HG02852 (cell line): ENCODE data around the gene PPP3CA.

ENCODE experiments used
- ATAC-seq: cut with Tn5 transposase; IDR thresholded peaks from one replicate; pipeline ENCODE4 v1.9.1; 2021; ENCODE audit warnings: mild to moderate bottlenecking, moderate library complexity; ENCODE audit not compliant: unreplicated experiment

The PPP3CA gene

DNA sequence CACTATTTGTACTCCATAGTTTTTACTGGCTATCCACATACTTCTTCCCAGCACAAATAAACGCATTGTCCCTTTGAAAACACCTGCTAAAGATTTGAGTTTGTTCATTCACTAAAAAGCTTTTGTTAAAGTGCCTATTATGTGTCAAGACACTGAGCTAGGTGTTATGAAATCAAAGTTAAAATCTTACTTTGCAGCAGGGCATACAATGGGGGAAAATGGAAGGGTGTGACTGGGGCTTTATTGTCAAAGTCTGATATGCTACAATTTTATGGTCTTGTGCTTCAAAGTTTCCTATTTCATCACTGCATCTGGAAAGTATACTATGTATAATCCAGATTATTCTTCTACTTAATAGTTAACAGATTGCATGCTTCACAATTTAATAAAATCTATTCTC lies 128.4 kb downstream of the PPP3CA start:
- no peak for ATAC-seq

DNA sequence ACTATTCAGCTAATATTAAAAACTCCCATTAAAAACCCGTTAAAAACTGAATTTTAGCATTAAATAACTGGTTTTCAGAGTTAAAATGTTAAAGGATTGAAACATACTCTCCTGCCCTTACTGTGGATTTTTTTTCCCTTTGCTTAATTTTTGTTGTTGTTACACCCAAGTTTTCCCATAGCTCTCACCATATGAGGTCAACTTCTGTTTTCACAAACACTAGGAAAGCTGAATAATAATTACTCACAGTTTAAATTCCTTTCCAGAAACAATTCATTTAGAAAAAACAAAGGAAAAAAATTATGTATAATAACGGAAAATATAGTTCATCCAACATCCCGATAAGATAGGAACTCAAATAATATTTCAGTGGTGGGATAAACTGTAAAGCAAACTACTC lies 129.0 kb downstream of the PPP3CA start:
- no peak for ATAC-seq

DNA sequence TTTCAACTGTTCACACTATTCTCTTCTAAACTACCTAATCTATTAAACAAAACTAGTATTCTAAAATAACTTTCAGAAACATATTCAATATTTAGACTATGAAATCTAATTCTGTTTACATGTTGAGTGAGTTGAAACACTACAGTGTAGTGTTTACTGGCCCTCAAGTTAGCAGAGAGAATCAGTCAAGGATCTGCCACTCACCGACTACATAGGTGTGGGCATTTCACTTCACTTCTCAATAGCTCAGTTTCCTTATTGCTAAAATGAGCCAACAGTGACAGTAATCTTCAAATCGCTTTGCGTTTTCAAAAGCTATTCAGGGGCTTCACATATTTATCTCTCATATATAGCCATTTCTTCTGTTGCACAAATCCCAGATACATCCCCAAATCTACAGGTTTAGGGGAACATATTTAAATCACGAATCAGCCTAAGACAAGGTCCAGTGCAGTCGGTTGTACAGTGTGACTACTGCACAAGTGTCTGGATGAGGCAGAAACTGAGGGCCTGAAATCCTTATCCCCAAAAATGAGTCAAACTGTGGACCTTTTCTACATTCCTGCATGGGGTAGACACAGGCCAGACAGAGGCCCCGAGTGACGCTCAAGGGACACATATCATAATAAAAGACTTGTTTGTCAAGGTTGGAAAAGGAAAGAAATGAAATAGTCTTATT lies 129.8 kb downstream of the PPP3CA start:
- ATAC-seq, result no peak

DNA sequence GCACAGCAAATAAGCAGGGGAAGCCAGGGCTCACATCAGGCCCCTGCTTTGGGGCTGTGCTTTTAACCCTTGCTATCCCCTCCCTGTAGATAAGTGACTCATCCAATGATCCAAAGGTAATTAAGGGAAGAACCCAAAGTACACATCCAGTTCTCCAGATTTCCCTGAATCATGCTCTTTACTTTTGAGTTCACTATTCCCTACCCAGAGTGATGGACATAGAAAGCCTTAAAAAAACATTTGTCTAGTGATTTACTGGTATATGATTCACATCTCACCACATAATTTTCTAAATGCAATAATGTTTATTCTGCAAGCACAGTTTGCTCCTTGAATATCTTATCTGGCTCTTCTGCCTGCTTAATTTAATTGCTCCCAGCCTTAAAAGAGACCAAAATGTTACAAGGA lies 136.2 kb downstream of the PPP3CA start:
- no peak for ATAC-seq

DNA sequence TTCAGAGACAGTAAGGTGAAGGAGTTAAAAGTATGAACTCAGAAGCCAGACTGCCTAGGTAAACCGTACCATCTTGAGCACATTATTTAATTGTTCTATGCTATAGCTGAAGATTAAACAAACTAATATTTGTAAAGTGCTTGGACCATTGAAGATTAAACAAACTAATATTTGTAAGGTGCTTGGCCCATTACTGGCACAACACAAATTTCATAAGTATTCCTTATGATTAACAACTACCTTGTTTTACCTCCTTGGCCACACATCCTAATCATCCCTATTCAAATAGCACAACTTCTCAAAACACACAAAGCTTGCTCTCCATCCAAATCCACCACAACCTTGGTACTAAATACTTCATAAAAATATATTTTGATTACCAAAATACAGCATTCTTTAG lies 137.0 kb downstream of the PPP3CA start:
- no peak for ATAC-seq

DNA sequence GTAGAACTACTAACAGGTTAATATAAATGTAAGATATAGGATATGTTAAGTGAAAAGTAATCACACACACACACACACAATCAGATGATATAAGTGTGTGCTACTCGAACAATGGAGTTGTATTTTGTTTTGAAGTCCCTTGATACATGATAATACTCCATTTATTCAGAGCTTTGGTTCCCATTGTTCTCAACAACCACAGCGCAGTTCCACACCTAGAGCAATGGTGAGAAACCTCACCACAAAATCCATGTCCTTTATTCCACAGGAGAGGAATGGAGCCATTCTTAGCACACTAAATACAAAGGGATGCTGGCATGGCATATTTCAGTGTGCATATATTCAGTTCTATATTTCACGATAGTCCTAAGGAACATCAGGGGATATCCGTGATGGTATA lies 139.2 kb downstream of the PPP3CA start:
- no peak for ATAC-seq

DNA sequence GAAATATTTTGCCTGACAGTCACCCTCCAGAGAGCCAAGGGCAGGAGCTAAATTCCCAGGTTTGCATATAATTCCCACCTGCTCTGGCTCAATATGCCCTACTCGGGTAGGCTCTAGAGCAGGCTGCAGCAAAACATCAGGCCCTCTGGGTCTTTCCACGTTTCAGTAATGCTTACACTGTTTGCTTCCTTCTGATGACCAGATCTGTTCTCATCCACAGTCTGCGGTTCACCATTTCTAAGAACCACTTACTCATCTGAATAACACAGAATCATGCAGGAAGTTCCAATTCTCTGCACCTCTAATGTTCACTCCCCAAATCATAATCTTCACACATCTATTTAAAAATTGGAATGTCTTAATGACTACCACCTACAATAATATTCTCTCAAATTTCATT lies 141.4 kb downstream of the PPP3CA start:
- ATAC-seq, result peak; percentile 95

DNA sequence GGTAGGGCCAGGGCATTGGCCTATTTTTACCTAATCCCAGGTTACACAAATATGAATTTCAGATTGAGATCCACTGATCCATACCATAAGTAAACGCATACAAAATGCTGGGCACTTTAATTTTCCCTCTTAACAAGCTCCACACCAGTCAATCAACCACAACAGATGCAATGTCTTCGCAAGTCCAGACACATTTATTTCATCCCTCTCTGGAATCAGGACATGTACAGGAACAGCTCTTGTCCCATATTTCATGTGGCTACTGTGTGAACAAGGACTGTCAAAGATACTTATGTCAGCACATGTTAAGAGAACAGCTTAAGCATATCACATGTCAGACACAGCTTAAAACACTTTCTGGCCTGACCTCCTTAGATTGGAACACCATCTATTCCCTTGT lies 145.9 kb downstream of the PPP3CA start:
- ATAC-seq, result no peak

DNA sequence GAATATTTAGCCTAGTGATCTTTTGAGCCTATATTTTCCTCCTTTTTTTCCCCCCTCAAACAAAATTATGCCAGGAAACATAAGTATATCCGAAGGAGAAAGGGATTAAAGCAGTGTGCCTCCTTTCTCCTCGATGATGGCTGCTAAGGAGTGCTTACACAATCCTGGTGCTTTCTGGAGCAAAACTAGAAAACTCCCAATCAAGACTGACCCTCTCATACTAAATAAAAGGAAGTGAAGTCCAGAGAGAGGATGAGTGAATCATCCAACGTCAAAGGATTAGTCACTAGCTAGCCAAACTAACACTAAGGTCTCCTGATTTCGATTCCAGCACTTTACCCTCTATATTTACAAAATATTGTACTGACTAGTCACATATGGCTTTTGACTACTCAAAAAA lies 146.8 kb downstream of the PPP3CA start:
- ATAC-seq, result no peak

DNA sequence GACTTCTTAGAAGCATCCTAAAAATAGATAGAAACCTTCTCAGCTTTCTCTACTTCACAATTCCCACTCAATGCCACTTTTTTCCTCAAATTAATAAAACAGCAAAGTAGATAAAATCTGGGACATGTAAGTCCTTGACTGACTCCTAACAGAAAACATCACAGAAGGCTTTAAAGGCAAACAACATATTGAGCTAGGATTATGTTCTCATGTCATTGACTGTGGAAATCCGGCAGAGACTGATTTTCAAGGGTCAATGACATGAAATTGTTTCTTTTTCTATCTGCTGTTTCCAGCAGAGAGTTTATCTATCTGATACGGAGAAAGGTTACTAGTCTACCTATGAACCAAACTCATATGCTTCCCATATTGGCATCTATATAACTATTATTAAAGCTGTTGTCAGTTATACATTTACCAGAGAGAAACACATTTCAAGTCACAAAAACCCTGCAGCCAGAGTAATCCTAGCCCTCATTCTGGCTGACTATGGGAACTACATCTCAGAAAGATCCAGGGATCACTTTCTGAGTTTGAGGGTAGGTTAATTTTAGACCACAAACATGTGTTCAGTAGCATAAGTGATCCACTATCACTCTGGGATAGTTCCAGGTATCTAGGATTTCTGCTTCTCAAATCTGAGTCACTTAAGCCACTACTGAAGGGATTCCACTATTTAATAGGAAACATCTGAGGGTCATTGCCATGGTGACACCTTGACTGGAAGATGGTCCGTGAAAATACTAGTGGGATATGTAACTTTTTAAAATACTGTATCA lies 147.6 kb downstream of the PPP3CA start:
- no peak for ATAC-seq

DNA sequence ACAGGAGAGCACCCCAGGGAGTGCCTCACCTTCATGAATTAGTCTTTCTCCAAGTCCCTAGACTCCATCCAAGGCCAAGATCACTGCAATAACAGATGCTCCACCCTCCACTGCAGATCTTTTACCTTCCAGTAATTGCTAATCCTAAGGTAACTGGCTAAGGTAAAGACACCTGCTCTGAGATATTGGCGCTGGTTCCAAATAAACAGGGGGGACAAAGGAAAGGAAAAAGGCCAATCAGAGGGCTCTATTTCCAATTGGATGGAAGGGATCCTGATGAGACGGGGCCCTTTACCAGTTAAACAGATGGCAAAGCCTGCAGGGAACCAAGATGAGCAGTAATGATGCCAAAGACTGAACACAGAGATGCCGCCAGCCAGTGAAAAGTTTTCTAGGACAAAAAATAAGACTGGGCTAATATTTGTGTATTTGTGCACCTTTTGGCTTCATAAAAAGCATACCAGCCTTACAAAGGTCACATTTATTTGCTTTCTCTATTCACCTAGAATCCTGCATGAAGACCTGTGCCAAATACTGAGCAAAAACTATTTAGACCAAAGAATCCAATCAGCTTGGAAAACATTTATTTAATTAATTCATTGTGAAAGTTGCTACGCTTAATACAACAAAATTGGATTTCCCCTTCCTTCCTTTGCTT lies 148.5 kb downstream of the PPP3CA start:
- ATAC-seq, result no peak

DNA sequence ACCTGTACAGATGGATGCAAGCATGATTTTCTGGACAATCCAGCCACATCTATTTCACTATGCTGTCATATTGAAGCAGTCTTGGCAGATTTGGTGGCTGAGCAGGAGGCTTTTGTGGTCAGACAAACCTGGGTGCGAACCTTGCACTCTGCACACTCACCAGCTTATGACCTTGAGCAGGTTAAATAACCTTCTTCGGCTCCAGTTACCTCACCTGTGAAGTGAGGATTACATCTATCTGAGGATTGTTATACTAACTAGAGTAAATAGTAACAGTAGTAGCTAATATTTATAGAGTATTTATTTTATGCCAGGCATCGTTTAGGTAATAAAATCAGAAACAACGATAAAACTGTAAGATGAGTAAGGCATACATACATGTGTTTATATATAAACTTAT lies 150.0 kb downstream of the PPP3CA start:
- ATAC-seq, result no peak

DNA sequence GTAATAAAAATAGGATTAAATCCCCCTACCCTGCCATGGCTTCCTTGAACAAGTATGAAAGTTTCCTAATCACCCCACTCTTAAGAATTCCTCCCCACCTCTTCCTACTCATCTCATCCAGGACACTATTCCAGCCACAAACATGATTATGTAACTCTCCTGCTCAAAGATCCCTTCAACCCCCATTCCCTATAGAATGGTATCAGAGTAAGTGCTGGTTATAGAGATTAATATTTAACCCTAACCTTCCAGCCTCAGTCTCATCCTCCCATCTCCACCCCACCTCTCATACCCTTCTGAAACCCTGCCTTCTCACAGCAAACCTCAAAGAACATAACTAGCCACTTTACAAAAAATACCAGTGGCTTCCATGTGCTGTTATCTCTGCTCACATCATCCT lies 155.1 kb downstream of the PPP3CA start:
- ATAC-seq, result no peak

DNA sequence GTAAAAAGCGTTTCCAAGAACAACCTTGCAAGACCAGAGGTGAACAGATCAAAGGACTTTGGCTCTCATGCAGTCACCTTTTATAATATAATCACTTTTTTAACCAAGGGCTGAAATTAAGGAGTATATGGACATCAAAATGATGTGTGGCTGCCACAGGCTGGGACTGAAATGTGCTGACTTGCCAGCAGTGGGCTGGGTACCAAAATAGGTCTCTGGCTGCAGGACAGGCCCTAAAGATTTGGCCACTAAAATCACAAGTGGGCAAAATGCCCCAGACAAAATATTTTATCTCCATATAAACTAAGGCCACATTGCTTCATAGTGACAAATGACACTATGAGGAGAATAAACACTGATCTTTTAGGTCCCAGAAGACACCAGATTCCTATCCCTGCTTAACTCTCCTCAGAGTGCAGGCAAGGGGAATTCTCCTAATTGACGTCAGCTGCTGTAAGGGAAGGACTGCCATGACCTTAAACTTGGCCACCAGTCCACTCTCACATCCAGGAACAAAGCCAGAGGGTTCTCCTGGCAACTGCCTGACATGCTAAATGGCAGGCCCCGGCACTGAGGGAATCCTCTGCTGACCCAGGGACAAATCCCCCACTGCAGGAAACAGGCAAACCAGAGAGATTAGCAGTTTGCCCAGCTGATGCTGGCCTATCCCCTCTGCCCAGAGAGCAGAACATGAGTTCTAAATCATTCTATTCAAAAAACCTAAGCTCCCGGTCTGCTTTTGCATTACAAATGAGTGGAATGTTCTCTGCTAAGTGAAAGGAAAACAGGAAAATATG lies 155.8 kb downstream of the PPP3CA start:
- no peak for ATAC-seq

DNA sequence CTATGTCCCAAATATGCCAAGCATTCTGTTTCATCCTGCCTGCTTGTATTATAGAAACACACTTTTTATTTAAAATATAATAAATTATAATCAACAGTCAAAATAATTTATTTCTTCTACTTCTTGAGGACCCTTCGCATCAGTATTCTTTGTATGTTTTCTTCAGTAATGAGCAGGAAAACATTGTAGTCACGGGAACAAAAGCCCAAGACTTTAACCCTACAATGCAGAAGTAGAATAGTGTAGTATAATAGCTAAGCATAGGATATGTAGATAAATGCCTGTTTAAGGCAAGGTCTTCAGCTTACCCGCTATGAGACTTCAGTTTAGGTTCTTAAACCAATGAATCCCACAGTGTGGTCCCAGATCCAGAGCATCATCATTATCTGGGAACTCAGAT lies 156.6 kb downstream of the PPP3CA start:
- ATAC-seq, result no peak

DNA sequence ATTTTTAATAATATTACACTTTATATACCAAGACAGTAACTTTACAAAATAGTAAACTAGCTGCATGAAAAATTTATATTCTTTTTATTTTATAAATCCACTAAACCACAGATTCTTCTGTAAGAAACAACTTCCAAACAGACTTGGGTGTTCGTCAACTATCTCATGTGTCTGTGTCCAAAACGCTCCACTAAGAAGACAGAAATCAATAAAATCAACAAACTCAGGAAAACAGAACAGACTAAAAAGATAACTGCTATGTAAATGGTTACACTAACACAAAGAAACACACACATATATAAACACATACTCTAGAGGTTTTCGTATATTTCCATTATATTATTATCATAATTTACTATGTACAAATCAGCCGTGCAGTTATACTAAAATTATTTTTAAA lies 158.4 kb downstream of the PPP3CA start:
- ATAC-seq, result no peak

DNA sequence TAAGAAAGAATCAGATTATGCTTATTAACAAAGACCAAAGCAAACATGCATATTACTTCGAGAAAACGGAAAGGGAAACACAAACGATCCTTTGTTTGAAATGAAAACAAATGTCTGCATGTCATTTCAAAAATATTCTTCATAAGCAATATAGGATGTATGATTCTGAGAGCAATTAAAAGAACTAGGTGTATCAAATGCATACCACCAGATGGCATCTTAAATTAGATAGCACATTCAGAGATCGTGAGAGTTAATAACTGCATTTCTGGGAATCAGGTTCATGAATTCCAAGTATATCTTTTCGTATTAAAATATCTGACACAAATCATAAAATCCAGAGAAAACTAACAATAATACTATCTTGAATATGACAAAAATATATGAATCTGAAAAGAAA lies 159.5 kb downstream of the PPP3CA start:
- ATAC-seq, result no peak

DNA sequence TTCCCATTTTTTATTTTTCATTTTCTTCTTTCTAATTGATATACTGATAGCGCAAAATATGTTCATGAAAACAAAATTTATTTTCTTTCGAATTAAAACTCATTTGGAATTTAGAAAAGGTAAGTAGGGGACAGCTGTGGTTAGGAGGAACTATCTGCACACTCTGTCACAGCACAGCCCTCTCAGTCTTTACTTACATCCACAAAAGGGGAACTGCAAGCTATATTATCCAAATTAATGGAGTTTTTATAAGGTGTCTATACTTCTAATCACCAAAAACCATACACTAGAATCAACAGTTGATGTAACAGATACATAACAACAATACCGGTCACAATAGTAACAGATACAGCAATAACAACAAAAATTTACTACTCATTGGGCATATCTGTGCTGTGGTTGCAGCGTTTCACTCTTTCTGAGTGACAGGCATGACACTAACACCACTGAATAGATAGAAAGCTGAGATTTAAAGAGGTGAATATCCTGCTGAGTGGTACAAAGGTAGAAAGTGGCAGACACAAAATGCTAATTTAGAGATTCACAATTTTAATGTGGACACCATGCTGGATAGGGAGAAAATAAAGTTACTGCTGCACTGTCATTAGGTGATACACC lies 160.7 kb downstream of the PPP3CA start:
- ATAC-seq, result no peak

DNA sequence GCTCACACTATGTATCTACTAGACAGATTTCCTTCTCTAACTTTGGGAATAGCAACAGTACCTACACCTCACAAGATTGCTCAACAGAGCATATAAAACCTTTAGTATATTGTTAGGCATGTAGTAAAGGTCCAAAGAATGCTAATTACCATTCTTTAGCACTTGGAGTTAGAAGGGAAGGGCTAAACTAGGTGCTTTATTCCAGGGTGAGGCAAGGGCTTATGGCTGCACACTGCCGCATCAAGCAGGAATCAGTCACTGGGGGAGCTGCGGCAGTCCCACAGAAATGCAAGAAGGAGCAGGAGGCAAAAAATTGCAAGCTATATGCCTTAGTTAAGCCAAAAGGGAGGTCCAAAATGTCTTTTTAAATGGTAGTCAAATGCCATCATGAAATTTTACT lies 162.7 kb downstream of the PPP3CA start:
- ATAC-seq, result no peak

DNA sequence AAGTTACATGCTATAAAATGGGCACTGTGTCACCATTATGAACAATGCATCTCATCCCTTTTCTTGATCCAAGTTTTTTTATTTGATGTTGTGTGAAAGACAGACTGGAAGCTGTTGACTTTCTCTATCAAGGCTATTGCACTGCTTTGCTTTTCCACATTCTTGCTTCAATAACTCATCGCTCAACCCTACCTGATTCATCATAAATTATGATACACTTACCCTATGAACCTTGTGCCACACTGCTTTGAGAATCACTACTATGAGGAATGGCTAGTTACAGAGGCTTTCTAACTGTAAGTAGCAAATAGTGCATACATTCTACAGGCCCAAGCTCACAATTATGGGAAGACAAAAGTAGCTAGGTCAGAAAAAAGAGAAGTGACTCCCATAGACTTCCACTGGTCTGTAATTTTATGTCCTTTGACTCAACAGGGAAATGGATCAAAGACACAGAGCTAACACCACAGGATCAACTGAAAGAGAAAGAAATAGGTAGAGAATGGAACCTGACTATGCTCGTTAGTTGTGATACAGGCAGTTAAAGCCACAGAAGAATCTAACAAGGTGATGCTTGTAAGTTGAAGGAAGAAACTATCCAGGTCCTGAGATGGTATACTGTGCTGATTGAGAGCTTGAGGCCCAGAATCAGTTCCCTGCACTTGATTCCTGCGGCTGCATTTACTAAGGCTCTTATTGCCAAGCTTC lies 163.5 kb downstream of the PPP3CA start:
- no peak for ATAC-seq
